CD4-positive, alpha-beta T cell treated with Interleukin-10 for 1 hour (primary cell): Measurements from ENCODE around the gene TP53BP2.
"Not testable (repeated sequence)": the region's sequence is repeated elsewhere in the genome, so short reads cannot be mapped to it uniquely, and the experiment has no call there.

Experiments
- DNase-seq: peaks from one replicate; pipeline ENCODE4 v3.0.0-alpha.2; 2020

The TP53BP2 gene

GRCh38 chr1:223827193-223827663 is 18.5 kb downstream of the TP53BP2 start:
- DNase-seq, result no peak

GRCh38 chr1:223825767-223826748 is 19.7 kb downstream of the TP53BP2 start:
- no peak for DNase-seq

GRCh38 chr1:223824712-223825111 is 21.0 kb downstream of the TP53BP2 start:
- DNase-seq, result no peak

GRCh38 chr1:223824287-223824686 is 21.5 kb downstream of the TP53BP2 start:
- DNase-seq, result no peak

GRCh38 chr1:223820971-223821370 is 24.8 kb downstream of the TP53BP2 start:
- DNase-seq, result no peak

- no peak for DNase-seq
These were observed 25.3 kb downstream of the TP53BP2 start for GRCh38 chr1:223820515-223820858.

- DNase-seq, result no peak
These were observed 25.8 kb downstream of the TP53BP2 start for GRCh38 chr1:223819730-223820514.

- DNase-seq, result not testable (repeated sequence)
These were observed 28.5 kb downstream of the TP53BP2 start for GRCh38 chr1:223817265-223817664.

- DNase-seq, result no peak
These were observed 29.9 kb downstream of the TP53BP2 start for GRCh38 chr1:223815865-223816264.

GRCh38 chr1:223815020-223815853 is 30.5 kb downstream of the TP53BP2 start:
- DNase-seq, result no peak

- no peak for DNase-seq
These were observed 32.1 kb downstream of the TP53BP2 start for GRCh38 chr1:223813645-223814044.

- DNase-seq, result peak; percentile 60
These were observed 34.1 kb downstream of the TP53BP2 start for GRCh38 chr1:223811634-223812101.

GRCh38 chr1:223810586-223810985 is 35.2 kb downstream of the TP53BP2 start:
- DNase-seq, result no peak

- DNase-seq, result not testable (repeated sequence)
These were observed 35.8 kb downstream of the TP53BP2 start for GRCh38 chr1:223809905-223810304.

GRCh38 chr1:223803211-223803610 is 42.5 kb downstream of the TP53BP2 start:
- no peak for DNase-seq

GRCh38 chr1:223802602-223803001 is 43.1 kb downstream of the TP53BP2 start:
- no peak for DNase-seq

- DNase-seq, result no peak
These were observed 43.7 kb downstream of the TP53BP2 start for GRCh38 chr1:223802032-223802431.

- DNase-seq, result no peak
These were observed 49.5 kb downstream of the TP53BP2 start for GRCh38 chr1:223796210-223796609.

- DNase-seq, result no peak
These were observed 51.4 kb downstream of the TP53BP2 start for GRCh38 chr1:223794136-223794880.

GRCh38 chr1:223793716-223794115 is 52.0 kb downstream of the TP53BP2 start:
- DNase-seq, result no peak

GRCh38 chr1:223792046-223792445 is 53.7 kb downstream of the TP53BP2 start:
- DNase-seq, result no peak
